NCI-H526 (cell line): ENCODE results near the gene PRKAG2.
A peak's percentile ranks its signal among the peaks of the same experiment; 100 is the strongest.
"Not testable (repeated sequence)": the region's sequence is repeated elsewhere in the genome, so short reads cannot be mapped to it uniquely, and the experiment has no call there.

Source experiments
- DNase-seq, 2 experiments: peaks; one replicate each; lab custom pipeline; 2025; lab: John Stamatoyannopoulos, UW

PRKAG2 gene

DNA sequence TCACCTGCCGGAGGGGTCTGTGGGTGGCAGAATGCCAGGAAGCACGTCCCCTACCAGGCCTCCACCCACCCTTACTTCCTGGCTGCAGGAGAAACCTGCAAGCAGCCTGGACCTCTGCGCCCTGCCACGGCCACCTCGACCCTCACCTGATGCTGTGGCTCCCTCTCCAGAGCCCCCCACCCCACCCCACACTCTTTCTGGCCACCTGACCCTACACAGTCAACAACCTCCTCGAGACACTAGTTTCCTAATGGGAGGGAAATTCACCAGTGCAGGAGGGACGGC, 91.3 kb downstream of the PRKAG2 start:
- DNase-seq = no peak

DNA sequence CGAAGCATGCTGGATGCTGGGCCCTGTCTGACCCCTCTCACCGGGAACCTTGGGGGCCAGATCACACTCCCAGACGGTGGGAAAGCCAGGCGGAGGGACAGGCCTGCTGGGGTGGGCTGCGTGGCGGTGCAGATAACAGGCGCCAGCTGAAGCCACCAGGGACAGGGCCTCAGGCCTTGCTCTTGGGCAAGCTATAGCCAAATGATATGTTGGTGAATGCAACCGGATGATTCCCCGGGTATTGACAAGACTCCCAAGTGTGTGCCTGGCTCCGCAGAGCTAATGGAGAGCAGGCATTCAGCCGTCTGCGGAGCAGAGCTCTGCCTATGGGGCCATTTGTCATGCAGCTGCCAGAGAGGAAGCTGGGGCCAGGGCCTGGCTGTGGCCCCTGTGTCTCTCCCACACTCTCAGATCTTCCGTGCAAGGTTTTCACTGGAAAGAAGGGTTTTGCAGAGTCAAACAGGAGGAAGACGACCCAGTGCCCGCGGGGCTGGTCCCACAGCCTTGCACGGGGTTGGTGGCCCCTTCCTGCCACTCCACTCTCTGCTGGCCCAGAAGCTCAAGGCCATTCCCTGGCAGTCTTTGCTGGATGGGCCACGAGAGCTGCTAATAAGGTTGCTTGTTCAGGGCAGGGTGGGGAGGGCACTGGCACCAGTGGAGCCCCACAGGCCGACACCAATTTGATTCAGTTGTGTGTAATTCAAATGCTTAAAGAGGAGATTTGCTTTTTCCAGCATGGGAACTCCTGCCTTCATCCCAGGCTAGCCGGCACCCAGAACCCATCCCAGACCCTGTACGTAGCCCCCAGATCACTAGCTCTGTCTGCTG, 91.8 kb downstream of the PRKAG2 start:
- no peak for DNase-seq

DNA sequence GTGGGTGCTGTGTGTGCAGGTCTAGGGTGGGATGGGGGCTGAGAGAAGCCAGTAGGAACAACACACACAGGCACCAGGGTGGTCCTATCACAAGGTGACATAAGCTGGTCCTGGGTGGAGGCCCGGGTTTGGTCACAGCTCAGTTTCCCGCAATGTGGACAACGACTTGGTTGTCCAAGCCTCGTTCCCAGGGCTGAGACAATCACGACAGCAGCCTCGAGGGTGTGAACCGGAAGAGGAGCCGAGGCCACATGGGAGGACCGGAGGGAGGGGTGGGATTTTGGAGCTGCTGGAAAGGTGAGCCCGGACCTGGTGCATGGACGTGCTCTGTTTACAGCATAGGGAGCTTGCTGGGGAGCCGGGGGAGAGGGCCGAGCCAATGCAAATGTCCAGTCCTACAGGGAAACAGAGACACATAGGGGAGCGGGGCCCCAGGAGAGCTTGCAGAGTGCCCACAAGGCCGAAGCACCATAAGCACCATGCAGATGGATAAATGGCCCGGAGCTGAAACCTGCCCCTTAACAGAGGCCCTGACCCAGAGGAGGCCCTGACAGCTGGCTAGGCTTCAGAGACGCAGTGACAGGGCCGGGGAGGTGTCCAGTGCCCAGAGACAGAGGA, 92.8 kb downstream of the PRKAG2 start:
- DNase-seq = no peak

DNA sequence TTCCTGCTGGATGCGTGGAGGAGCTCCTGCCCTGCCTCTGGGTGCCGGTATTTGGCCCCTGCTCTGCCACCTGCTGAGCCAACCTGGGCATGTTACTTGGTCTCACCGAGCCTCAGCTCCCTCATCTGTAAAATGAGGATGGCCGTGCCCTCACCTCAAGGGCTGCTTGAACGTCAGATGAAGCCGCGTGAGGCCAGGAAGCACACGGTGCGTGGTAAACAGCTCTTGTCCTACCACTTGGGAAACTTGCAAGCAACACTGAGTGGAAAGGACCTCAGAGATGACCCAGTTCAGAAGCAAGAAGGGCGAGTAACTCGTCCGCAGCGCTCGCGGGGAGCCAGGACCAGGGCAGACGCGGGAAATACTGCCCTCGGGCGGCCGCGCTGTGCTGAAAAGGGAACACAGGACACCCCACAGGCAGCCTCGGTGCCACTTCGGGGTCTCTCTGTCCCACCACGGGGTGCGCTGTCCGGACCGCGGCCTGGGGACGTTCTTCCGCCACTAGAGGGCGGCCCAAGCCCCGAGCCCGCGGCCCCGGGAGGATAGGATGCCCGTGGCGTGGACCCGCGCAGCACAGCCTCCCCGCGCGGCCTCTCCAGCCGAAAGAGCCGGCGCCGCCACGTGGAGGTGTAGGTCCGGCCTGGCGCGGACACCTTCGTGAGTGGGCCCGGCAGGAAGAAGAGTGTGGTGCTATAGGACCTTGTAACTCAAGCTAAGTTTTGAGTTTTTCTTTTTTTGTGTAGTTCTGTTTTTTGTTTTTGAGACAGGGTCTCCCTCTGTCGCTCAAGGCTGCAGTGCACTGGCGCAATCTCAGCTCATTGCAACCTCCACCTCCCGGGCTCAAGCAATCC, 94.1 kb downstream of the PRKAG2 start:
- peak; percentile 36 to 85 for DNase-seq

DNA sequence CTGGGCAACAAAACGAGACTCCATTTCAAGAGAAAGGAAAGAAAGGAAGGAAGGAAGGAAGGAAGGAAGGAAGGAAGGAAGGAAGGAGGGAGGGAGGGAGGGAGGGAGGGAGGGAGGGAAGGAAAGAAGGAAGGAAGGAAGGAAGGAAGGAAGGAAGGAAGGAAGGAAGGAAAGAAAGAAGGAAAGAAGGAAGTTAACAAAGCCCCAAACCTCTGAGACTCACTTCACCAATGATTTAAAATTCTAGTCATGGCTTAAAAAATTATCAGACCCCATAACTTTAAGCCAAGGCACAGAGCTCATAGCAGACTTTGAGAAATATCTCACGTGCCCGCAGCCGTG, 94.7 kb downstream of the PRKAG2 start:
- not testable (repeated sequence) for DNase-seq

DNA sequence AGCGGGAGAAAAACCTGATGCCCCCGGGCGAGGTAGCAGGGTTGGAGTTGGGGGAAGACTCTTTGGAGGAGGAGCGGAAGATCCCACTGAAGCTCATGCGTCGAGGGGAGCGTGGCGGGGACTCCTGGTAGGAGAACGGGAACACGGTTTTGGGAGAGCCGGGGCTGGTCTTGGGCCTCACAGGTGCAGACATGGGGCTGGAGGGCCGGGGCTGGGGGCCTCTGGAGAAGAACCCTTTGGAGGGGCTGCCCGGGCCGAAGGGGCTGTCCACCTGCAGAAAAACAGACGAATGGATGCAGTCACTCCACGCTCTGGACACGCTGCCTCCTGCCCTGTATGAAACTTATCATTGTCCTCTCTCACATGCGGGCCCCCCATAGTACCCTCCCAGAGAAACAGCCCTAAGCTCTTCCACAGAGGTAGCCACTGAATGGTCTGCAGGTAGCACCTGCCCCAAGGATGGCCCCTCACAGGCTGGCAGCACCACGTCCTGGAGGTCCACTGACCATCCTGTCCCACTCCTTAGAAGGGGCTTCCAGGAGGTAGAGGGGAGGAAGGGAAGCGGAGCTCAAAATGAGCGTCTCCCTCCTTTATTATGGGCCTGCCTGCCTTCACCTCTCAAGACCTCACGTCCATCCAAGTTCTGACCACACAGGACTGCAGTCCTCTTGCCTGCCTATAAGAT, 95.6 kb downstream of the PRKAG2 start:
- no peak for DNase-seq

DNA sequence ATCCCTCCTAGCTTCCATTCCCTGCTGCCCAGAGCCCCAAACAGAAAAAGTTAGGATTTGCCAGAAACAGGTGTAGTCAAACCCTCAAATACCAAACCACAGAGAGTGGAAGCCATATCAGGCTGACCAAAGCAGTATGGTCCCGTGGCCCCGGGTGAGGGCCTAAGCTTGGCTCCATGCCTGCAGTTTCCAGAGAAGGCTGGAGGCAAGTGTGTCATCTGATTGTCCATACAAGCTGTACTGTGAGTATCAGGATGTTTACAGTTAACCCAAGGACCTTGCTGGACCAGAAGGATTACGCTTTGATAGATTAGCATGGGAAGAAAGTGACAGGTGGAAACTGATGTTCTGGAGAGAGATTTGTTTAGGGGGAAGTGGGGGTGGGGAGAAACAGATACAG, 96.3 kb downstream of the PRKAG2 start:
- no peak for DNase-seq

DNA sequence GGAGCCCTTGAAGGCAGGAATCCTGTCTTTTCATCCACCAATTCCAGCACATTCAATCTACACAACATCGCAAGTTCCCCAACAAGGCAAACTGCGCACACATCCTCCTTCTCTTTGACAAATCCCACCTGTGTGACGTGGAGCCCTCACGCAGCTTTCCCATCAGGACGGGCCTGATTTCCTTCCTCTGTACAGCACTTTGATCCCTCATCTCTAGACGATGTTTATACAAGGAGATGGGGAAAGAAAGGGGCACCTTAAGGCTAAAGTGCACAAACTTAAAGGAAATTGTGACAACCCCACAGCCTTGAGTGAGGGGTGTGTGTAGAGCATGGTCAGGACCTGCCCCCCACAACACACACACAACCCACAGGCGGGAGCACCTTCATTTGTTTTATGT, 97.2 kb downstream of the PRKAG2 start:
- DNase-seq = no peak

DNA sequence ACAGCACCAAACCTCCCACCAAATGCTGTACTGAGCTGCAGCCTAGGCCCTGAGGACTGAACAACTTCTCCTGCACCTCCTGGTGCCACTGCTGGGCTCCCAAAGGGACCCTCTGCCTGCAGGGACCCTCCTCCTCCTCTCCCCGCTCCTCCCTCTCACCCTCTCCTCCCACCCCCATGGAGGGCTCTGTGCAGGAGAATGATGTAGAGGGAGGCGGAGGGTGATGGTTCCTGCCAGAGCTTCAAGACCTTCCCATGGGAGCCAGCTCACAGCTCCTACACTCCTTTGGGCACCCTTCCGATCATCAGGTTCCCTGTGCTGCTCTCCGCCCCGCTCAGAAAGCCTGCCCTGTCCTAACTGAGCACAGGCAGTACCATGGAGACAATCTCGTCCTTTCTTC, 97.7 kb downstream of the PRKAG2 start:
- DNase-seq = no peak

DNA sequence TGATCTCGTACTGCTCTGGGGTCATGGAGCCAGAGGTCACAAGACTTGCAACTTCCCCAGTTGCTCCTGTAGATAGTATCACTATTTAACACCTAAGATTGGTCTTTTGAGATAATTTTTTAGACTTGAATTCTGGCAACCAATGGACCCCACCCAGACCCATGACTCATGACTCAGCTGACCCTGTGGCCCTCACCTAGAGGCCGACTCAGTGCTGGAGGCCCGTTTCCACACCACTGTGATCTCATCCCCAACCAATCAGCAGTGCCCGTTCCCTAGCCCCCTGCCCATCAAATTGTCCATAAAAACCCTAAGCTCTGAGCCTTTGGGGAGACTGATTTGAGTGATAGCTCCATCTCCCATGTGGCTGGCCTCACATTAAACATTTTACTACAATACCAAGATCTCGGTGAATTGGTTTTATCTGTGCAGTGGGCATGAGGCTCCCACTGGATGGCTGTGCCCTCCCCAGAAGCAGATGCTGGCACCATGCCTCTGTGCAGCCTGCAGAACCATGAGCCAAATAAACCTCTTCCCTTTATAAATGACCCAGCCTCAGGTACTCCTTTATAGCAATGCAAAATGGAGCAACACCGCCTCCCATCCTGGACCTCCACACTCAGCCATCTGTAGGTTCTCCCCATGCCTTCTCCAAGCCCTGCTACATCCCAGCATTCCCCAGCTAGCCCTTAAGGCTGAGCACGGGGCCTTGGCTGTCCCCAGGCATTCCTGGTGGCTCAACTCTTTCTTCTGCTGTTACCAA, 98.8 kb downstream of the PRKAG2 start:
- DNase-seq = no peak

DNA sequence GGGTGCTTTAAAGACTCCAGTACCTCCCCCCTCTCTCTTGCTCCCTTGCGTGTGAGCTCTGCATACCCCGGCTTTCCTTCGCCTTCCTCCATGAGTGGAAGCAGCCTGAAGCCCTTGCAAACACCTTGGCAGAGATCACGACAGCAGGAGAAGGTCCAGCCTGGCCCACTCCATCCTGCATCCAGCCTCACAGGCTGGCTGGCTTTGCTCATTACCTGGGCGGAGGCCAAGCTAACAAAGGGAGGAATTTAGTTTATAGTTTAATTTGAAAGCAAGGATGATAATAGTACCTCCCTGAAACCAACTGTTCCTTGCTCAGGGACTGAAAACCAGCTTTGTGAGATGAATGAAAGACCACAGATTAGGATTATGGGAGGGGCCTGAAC, 99.4 kb downstream of the PRKAG2 start:
- DNase-seq = no peak

DNA sequence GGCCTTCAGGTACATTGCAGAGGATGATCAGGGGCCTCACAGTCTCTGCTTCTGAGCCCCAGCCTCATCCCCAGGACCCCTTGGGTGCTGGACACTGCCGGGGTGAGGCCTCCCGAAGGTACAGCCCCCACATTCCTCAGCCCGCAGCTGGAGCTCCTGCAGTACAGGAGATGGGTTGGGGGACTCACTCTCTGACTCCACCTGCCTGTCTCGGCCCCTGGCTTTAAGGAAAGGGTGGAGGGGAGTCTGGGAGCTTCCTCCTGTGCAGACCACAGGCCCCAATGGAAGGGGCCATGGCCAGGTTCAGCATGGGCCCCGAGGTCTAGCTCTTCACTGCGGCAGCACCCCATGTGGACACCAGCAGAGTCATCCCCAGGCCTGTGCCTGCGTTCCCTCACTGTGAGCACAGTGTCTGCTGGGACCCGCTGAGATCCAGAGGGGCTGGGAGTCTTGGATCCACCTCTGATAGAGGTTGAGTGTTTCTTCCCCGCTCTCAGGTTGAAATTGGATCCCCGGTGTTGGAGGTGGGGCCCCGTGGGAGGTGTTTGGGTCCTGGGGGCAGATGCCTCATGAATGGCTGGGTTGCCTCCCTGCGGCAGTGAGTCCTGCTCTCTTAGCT, 99.9 kb downstream of the PRKAG2 start:
- DNase-seq = no peak

DNA sequence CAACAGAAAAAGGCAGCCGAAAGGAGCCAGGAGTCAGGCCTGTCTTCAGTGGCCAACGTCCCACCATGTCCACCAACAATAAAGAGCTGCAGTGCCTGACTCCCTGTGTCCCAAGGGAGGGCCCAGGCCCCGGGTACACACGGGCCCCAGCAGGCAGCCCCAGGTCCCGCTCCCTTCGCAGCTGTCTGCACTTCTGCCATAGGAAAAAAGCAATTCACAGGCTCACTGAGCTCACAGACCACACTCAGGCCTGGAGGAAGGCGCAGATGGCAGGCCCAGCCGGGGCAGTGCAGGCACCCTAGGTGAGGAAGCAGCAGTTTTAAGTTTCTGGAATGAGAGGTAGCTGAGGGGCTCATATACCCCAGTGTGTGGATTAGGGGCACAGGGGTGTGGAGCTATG, 100.5 kb downstream of the PRKAG2 start:
- DNase-seq = no peak

DNA sequence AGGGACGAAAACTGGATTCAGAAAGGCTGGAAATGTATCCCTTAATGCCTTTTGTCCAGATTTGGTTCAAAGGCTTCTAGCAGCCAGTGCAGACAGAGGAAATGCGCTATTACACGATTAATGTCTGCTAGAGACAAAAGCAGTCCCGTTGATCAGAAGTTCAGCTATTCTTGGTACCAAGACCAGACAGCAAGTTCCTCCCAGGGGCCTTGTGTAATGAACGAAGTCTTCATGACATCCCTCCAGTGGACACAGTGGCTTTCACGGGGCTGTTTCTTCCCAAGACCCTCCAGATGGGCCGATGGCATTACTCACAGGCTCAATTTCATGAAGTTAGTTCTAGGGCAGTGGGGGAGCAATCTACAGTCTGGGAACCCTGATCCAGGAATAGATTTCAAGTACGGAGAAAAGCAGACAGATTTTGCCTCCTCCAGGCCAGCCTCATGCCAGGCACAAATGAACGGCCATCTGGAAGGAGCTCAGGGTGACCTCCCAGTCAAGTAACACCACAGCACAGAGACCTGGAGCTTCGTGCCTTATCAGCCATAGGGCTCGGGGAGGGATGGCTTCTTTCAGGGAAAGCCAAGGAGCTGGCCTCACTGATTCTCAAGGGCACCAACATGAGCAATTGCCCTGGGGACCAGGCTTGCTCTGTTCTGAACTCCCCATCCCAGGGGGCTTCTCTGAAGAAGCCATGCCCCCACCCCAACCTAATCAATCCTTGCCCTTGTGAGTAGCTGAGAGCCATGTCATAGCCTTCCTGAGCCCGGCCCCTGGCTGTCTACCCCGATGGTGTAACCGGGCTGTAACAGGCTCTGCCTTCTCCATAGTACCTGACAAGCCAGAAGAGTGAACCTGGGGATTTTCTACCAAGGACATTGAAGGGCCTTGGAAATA, 101.1 kb downstream of the PRKAG2 start:
- DNase-seq = no peak

DNA sequence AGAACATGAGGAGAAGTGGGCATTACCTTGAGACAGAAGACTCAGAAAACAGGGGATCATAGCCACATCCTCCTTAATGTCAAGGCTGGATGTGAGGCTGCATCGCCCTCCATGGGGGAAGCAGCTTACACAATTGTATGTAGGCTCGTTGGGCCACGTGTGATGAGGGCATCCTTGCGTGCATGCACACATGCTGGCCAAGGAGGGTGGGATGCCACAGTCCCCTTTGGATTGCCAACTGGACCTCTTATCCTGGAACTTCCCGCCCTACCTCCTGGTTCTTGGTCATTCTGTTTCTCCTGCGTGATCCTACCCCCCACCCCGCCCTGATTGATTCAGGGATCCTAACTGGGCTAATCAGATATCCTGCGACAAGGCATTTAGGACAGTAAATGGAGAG, 102.0 kb downstream of the PRKAG2 start:
- no peak for DNase-seq

DNA sequence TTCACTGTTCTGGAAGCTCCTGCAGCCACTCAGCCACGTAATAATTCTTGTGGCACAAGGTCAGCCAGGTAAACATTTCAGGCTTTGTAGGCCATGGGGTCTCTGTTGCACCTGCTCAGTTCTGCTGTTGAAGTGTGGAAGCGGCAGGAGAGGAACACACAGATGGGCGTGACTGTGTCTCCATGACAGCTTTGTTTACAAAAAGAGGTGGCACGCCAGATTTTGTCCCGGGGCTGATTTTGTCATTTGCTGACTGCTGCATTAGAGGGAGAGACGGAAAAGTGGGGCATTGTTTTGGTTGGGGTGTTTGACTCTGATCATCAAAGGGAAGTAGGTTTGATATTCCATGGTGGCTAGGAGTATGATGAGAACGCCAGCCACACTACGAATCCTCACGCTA, 103.1 kb downstream of the PRKAG2 start:
- DNase-seq = no peak

DNA sequence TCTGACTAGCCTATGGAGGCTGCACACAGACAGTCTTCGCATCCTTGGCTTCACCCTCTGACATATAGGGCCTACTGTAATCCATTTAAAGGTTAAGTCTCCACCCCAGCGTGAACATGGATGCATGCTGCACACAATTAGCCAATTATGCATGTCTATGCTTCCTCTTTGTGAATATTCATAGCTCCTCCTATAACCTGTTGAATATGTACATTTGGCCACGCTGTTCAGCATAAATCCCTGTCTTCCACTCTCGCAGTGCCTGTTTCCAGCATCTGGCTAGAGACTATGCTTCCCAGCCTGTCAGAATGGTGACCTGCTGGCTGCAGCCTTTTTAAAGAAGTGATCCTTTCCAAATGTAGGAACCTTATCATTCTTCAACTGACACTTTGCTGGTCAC, 106.7 kb downstream of the PRKAG2 start:
- DNase-seq = no peak

DNA sequence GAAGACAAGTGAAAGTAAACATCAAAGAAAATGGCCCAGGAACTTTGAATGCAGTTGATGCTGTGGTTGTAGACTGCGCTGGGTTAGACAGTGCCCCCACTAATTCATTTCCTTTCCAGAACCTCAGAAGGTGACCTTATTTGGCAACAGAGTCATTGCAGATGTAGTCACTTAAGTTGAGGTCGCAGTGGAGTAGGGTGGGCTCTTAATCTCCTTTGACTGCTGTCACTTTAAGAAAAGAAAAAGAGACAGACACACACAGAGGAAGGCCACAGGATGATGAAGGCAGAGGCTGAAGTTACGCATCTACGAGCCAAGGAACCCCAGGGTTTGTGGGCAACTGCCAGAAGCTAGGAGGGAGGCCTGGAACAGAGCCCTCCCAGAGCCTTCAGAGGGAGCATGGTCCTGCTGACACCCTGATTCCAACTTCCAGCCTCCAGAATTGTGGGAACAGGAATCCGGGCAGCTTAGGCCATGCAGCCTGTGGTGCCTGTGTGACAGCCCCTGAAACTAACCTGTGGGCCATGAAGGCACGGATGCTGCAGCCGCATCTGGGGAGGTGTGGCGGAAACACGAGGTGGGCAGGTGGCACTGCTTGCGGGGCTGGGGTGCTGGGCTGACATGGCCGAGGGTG, 107.6 kb downstream of the PRKAG2 start:
- no peak for DNase-seq

DNA sequence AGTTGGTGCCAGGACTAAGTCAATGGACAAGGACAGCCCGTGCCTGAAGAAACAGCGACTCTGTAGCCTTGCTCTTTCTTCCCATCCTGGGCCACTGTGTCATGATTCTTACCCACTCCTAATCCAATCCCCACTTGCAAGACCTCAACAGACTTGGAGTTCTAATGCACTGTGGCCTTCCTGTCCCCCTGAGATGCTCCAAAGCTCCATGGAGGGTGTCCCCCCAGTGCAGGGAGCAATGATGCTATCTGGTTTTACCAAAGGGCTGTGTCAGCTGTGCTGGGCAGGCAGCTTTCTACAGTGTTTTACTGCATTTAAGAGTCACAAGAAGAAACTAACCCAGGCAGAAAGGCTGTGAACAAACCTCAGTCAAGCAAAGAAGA, 108.1 kb downstream of the PRKAG2 start:
- no peak for DNase-seq

DNA sequence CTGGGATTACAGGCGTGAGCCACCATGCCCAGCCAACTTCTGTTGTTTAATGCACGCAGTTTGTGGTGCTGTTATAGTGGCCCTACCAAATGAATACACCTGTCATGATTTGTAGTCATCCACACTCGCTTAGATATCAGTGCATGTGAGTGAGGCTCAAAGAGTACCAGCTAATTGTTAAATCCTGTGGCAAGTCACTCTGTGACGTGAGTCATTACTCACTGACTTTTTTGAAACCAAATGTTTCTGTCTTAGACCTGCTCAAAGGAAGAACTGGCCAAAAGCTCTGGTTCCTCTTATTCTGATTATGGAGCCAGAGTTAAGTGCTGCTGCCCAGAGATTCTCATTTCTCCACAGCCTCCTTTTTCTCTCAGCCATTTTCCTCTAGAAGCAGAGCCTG, 109.4 kb downstream of the PRKAG2 start:
- no peak for DNase-seq
